OCI-M1 (cell line): ENCODE data around the gene TYMP.

ENCODE experiments used
- DNase-seq: peaks from one replicate; lab custom pipeline; 2025; lab: John Stamatoyannopoulos, UW

The TYMP gene, protein sequence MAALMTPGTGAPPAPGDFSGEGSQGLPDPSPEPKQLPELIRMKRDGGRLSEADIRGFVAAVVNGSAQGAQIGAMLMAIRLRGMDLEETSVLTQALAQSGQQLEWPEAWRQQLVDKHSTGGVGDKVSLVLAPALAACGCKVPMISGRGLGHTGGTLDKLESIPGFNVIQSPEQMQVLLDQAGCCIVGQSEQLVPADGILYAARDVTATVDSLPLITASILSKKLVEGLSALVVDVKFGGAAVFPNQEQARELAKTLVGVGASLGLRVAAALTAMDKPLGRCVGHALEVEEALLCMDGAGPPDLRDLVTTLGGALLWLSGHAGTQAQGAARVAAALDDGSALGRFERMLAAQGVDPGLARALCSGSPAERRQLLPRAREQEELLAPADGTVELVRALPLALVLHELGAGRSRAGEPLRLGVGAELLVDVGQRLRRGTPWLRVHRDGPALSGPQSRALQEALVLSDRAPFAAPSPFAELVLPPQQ

DNA sequence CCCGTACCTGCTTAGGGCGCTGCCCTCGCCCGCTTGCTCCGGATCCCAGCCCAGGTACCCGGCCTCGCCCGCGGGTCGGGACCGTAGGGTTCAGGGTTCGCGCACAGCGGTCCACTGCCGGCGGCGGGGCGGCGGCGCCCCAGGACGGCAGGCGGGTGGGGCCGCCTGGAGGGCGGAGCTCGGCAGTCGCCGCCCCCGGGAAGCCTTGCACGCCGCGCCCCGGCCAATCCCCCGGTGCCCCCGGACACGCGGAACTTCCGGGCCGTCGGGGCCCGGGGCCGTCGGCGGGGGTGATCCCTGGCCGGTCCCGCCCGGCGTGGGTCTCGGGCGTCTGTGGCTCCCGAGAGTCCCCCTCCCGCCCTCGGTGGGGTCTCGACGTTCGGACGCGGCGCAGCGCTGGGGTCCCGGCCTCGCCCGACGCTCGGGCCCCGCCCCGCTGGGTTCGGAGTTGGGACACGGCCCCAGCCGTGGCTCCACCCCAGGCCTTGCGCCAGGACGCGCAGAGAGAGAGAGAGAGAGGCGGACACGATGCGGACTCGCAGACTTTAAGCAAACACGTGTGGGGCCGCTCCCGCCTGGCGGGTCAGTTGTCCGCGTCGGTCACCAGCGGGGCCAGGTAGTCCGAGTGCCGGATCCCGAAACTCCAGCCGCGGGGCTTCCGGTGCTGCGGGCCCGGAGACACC, at the start of gene TYMP:
Gene TYMP (minus strand): TSS at position 116 of the 683 bp plus-strand sequence. CDS start 303 bp downstream, outside the sequence.
- peak; percentile 70 for DNase-seq

DNA sequence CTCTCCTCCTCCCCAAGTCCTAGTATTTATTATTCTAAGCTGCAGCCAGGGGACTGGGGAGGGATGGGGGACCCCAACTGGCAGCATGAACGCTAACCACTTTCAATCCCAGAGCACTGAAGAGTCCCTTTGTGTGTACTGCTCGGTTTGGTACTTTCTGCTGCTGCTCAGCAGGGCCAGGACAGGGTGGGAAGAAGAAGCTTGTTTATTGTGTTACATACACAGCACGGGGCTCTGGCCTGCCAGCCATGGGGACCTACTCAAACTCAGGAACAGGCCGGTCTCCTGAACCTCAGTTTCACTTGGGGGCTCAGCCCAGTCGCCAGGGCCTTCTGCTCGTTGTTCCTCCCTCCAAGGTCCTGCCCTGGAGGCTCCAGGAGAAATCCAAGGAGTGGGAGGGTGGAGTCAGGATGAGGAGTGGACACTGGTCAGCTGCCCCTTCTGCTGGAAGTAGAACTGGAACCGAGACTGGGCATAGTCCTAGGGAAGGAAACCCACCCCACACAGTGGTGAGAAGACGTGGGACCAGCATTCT, 49.0 kb upstream of the TYMP start:
- DNase-seq = no peak

DNA sequence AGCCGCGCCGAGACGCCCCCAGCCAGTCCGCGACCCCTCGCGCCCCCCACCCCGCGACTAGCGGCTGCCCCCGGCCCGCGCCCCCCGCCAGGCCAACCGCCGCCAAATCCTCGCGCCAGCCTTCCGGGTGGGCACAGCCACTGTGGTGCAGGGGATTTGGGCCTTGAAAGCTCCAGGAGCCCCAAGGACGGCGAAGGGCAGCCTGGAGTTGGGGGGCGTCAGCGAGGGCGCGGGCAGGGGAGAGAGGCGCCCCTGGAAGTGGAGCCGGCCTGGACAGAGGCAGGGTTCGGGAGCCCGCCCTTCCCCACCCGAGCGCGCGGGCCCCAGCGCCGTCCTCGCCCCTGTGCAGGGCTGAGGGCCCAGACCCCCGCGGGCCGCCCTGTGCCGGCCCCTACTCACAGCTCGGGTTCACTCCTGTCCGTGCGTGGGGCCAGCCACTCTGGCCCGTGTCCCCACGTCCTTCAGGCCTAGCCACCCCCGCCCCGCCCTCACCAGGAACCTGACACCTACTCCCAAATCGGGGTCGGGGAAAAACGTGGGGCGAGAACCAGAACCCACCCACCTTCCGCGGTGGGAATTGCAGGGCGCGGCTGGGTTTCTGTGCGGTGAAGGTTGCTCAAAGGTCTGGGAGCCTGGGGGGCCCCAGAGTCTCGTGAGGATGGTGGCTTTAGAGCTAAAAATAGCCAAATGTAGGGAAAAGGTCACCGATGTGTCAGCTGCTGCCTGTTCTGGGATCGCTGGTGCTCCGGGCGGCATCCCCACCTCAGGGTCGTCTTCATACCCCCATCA, 48.4 kb upstream of the TYMP start, which contains the start of gene CPT1B:
Gene CPT1B (minus strand): TSS at position 441 of the 789 bp plus-strand sequence. CDS start 512 bp downstream, outside the sequence.
- DNase-seq = no peak

GRCh38 chr22:50577697-50577986, 47.8 kb upstream of the TYMP start:
- DNase-seq = no peak

DNA sequence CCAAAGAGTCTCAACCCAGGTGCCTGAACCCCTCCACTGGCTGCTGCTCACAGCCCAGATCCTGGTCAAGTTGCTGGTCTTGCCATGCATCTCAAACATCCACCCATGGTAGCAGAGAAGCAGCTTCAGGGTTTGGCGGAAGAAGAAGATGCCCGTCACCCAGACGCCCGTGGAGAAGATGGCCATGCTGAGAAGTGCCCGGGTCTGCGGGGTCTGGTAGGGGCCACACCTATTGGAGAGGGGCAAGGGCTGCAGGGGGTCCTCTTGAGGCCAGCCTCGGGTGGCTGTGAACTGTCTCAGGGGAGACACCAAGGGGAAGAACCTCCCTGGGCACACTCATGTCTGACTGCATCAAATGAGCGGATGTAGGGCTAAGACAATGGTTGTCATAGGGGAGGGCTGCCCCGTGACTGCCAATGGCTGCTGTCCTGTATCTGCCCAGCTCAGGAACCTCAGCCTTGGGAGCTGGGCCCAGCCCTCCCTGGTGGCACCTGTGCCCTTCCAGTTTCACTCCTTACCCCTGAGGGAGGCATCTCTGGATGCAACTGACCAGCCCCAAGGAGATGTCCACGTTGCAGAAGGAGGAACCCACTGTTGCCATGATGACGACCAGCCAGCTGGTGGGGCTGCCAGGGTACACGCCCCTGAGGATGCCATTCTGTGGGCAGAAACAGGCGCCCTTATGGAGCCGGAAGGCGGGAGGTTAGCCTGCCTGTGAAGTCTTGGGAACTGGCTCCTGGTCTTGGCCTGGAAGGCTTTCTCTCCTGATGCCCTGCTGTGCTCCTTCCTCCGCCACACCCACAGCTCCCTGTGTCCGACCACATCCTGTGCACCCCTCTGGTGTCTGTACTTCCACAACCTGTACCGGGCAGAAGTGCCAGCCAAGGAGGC, 47.2 kb upstream of the TYMP start:
- DNase-seq = no peak

- DNase-seq = peak; percentile 49
These were observed 46.3 kb upstream of the TYMP start for GRCh38 chr22:50576070-50576469.

GRCh38 chr22:50575426-50575941, 45.7 kb upstream of the TYMP start:
- no peak for DNase-seq

DNA sequence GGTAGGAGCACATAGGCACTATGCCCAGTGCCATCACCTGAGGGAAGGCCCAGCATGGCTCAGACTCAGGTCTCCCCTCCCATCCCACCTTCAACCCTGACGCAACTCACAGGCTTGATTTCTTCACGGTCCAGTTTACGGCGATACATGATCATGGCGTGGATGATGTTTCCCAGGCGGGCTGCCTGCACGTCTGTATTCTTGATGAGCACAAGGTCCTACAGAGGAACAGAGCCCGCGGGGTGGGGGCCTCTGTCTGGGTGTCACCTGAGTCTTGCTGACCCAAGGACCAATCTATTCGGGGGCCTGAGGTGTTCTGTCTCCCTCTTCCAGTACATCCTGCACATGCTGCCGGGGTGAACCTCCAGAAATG, 44.6 kb upstream of the TYMP start:
- DNase-seq = no peak

GRCh38 chr22:50573491-50574382, 43.9 kb upstream of the TYMP start:
- DNase-seq = no peak

DNA sequence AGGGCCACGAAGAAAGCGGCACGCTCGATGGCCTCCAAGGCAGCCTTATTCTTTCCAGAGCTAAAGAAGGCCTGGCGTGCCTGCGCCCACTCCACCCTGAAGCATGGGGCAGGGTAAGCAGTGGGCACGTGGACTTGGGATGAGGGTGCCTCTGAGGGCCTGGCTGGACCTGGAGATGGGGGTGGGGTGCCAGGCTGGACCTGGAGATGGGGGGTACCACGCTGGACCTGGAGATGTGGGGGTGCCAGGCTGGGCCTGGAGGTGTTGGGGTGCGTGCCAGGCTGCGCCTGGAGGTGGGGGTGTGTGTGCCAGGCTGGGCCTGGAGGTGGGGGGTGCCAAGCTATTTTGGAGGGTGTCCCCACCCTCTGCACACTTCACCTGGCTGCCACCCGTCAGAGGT, 43.2 kb upstream of the TYMP start:
- no peak for DNase-seq

- DNase-seq = no peak
These were observed 41.7 kb upstream of the TYMP start for GRCh38 chr22:50571264-50572175.

DNA sequence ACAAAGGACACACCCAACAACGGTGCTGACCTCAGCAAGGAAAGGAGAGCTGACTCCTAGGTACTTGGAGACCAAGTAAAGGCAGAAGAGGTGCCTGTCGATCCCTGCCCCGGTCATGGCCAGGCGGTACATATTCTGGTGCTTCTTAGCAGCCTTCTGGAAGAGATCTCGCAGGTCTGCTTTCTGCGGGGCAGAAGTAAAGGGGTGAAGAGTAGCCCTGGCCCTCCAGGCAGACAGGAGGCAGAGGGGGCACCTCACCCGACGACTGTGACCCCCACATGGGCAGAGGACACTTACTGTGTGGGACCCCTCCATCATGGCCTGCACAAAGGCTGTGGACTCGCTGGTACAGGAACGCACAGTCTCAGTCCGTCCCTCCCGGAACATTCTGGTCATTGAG, 41.0 kb upstream of the TYMP start:
- DNase-seq = no peak

- no peak for DNase-seq
These were observed 40.2 kb upstream of the TYMP start for GRCh38 chr22:50569896-50570535.

- no peak for DNase-seq
These were observed 39.2 kb upstream of the TYMP start for GRCh38 chr22:50569041-50569459.

- DNase-seq = no peak
These were observed 38.8 kb upstream of the TYMP start for GRCh38 chr22:50568626-50569025.

DNA sequence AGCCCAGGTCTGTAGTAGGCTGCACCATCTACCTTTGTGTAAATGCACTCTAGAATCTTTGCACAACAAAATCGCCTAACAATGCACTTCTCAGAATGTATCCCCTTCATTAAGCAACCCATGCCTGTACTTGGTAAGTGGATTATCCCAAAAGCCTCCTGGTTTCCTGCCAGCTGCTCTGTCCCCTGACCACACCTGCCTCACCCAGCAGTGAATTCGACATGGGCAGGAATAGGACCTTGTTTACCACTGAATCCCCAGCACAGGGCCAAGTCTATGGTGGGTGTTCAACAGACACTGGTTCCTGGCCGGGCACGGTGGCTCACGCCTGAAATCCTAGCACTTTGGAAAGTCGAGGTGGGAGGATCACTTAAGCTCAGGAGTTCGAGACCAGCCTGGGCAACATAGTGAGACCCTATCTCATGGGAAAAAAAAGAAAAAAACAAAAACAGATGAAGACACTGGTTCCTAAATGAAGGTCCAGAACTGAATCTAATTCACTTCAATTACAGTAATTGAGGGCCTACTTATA, 38.0 kb upstream of the TYMP start:
- DNase-seq = no peak

GRCh38 chr22:50564289-50564688, 34.5 kb upstream of the TYMP start:
- DNase-seq = no peak
